NCI-H1092 treated with DMSO at 0.1 percent for 48 hours (cell line): ENCODE data around the gene YLPM1.

Experiments
- DNase-seq: peaks from one replicate; lab custom pipeline; 2025; lab: John Stamatoyannopoulos, UW

YLPM1 gene

GRCh38 chr14:74793506-74794155, 30.5 kb downstream of the YLPM1 start:
- DNase-seq = no peak

- no peak for DNase-seq
These were observed 31.8 kb downstream of the YLPM1 start for GRCh38 chr14:74794947-74795346.

GRCh38 chr14:74799765-74800164, 36.6 kb downstream of the YLPM1 start:
- DNase-seq = no peak

- DNase-seq = no peak
These were observed 37.7 kb downstream of the YLPM1 start for GRCh38 chr14:74800780-74801179.

GRCh38 chr14:74801396-74801795, 38.3 kb downstream of the YLPM1 start:
- DNase-seq = no peak

GRCh38 chr14:74804219-74804825, 41.2 kb downstream of the YLPM1 start:
- DNase-seq = no peak

- DNase-seq = no peak
These were observed 44.9 kb downstream of the YLPM1 start for GRCh38 chr14:74807853-74808545.

GRCh38 chr14:74816124-74816523, 53.0 kb downstream of the YLPM1 start:
- DNase-seq = no peak

GRCh38 chr14:74820288-74820687, 57.2 kb downstream of the YLPM1 start:
- no peak for DNase-seq

- no peak for DNase-seq
These were observed 58.3 kb downstream of the YLPM1 start for GRCh38 chr14:74821267-74821915.

- DNase-seq = no peak
These were observed 61.9 kb downstream of the YLPM1 start for GRCh38 chr14:74824997-74825396.

- no peak for DNase-seq
These were observed 63.5 kb downstream of the YLPM1 start for GRCh38 chr14:74826574-74826973.

GRCh38 chr14:74829251-74829650, 66.1 kb downstream of the YLPM1 start:
- DNase-seq = no peak

- DNase-seq = no peak
These were observed 69.7 kb downstream of the YLPM1 start for GRCh38 chr14:74832849-74833248.

- DNase-seq = no peak
These were observed 71.7 kb downstream of the YLPM1 start for GRCh38 chr14:74834692-74835392.

GRCh38 chr14:74835645-74836250, 72.6 kb downstream of the YLPM1 start:
- no peak for DNase-seq

GRCh38 chr14:74836251-74836960, 73.3 kb downstream of the YLPM1 start:
- DNase-seq = no peak

GRCh38 chr14:74838166-74838565, 75.0 kb downstream of the YLPM1 start:
- no peak for DNase-seq

GRCh38 chr14:74840603-74841030, 77.5 kb downstream of the YLPM1 start:
- no peak for DNase-seq

GRCh38 chr14:74841230-74842207, 78.4 kb downstream of the YLPM1 start:
- DNase-seq = no peak
